GM12892 (cell line): Measurements from ENCODE around the gene TTC9C.
"Not testable (repeated sequence)": the region's sequence is repeated elsewhere in the genome, so short reads cannot be mapped to it uniquely, and the experiment has no call there.

ENCODE experiments used
- POLR2A ChIP-seq: IDR thresholded peaks from 2 replicates; pipeline ENCODE4 v1.6.1; 2011; ENCODE audit warnings: low read depth, low read length, control low read depth
- POLR2AphosphoS5 ChIP-seq: IDR thresholded peaks from 2 replicates; pipeline ENCODE4 v1.6.1; 2011; ENCODE audit warnings: low read depth, low read length, control low read depth

DNA sequence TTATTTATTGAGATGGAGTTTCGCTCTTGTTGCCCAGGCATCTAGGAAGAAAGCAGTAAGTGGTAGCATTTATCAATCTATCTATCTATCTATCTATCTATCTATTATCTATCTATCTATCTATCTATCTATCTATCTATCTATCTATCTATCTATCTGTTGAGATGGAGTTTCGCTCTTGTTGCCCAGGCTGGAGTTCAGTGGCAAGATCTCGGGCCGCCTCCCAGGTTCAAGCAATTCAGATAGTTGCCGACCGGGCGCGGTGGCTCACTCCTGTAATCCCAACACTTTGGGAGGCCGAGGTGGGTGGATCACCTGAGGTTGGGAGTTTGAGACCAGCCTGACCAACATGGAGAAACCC lies 32.6 kb downstream of the TTC9C start:
- TF ChIP-seq POLR2AphosphoS5, POLR2A: not testable (repeated sequence)
